Activated CD4-positive, alpha-beta memory T cell treated with anti-CD3 and anti-CD28 coated beads for 36 hours (primary cell): ENCODE data around the gene GANAB. TPM values are rescaled to one million over a fixed set of nuclear protein-coding genes. Genes with fewer than 3 reads are reported as not detected.
"Not testable (repeated sequence)": the region's sequence is repeated elsewhere in the genome, so short reads cannot be mapped to it uniquely, and the experiment has no call there.

Experiments
- CTCF ChIA-PET: fragments of 350-600 bp; sonication (Branson Sonifier 250); formaldehyde crosslinking; loops from one replicate; lab custom pipeline; 2021; ENCODE audit warnings: antibody characterized with exemption, inconsistent platforms; lab: Charles Lee
- POLR2A ChIA-PET: fragments of 350-600 bp; sonication (Branson Sonifier 250); formaldehyde crosslinking; loops from one replicate; lab custom pipeline; 2021; ENCODE audit warnings: antibody characterized with exemption; lab: Charles Lee
- DNase-seq: peaks from one replicate; pipeline ENCODE4 v3.0.0-alpha.2; 2020
- H3K27ac Mint-ChIP-seq: one replicate; pipeline ENCODE4 v1.8.0; 2021; ENCODE audit warnings: mixed read lengths
- H3K27me3 Mint-ChIP-seq: one replicate; pipeline ENCODE4 v1.8.0; 2021; ENCODE audit warnings: mixed read lengths
- H3K36me3 Mint-ChIP-seq: one replicate; pipeline ENCODE4 v1.8.0; 2021; ENCODE audit warnings: mixed read lengths
- H3K4me1 Mint-ChIP-seq: one replicate; pipeline ENCODE4 v1.8.0; 2021; ENCODE audit warnings: low read depth, mixed read lengths
- H3K4me3 Mint-ChIP-seq: one replicate; pipeline ENCODE4 v1.8.0; 2021; ENCODE audit warnings: mild to moderate bottlenecking, mixed read lengths
- H3K9me3 Mint-ChIP-seq: one replicate; pipeline ENCODE4 v1.8.0; 2021; ENCODE audit warnings: mixed read lengths
- intact Hi-C: fragments of 100-400 bp; cut with micrococcal nuclease; formaldehyde crosslinking; loops from one replicate; pipeline ENCODE4 v1.15.1; 2023
- total RNA-seq, 2 experiments: library from RNA; stranded (reverse); gene quantifications; one replicate each; pipeline ENCODE4 v1.2.3, GENCODE V29; 2021

Gene GANAB
- total RNA-seq = 100 to 1,000 TPM; 247 to 249 TPM

DNA sequence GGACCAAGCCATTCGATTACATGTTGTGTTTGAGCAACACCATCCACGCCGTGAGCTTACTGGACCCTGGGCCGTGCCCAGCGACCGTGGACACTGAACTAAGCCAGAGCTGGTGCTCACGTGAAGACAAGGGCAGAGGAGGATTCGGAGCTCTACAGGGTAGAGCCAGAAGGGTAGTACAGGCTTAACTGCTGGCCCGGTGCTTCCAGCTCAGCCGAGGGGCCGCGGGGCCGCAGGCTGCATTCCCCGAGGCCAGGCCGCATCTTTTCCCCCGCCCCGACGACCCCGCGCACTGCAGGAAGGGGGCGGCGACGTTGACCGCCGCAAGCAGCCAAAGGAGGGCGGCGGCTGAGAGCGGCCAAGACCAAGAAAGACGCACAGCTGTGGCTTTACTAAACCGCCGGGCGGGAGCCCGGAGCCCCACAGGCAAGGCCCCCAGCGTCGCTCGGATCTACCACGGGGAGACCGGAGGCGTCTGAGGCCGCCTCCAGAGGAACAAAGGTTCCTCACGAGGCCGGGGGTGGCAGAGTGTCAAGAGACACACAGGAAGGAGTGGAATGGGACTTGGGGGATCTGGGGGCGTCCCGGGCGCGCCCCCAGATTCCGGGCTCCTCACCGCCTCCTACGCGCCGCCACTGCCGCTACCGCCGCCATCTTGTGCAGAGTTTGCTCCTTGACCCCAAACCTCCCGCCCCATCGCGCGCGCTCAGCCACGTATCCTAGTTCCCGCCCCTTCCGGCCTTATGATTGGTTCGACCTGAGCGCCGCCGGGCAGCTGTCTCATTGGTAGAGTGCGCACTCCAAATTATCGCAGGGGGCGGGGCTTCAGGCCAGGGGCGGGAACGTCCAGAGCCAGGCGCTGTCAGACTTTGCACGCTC, at the start of gene GANAB:
Gene GANAB, minus strand, starts transcription at position 668 of the 879 bp plus-strand sequence. Its CDS starts 14 bp downstream, at position 654.
- ChIA-PET POLR2A (interaction anchor here (0.6 to 7.2 kb wide), 18 partner anchors 9 to 210 kb away, joined by 3 to 68 read pairs (median 5); partner anchors contain the start of genes B3GAT3, C11orf98, CSKMT and EML3), CTCF (interaction anchor here (0.6 to 1.7 kb wide), 7 partner anchors 23 to 221 kb away, joined by 3 to 5 read pairs (median 3); partner anchors contain the start of genes HNRNPUL2 and STX5)
- DNase-seq = peak; percentile 100
- Mint-ChIP-seq H3K27ac (peak within 1 kb of the TSS; percentile 94), H3K36me3 (peaks cover 21% of the 10 kb centered on the region), H3K4me1 (peaks cover 30% of the 10 kb centered on the region), H3K27me3 (no peaks in the 10 kb centered on the region), H3K9me3 (no peaks in the 10 kb centered on the region), H3K4me3 (peak within 1 kb of the TSS; percentile 94)
- intact Hi-C loops = loop anchor here (1.0 to 2.0 kb wide), 3 partner anchors 24 to 55 kb away; partner anchors contain the start of genes EML3, ROM1 and TUT1

- Mint-ChIP-seq H3K27me3 (no peaks in the 10 kb centered on the region), H3K4me3 (no peak overlapping the region), H3K36me3 (peaks cover 20% of the 10 kb centered on the region), H3K27ac (no peak overlapping the region), H3K9me3 (no peaks in the 10 kb centered on the region), H3K4me1 (peaks cover 5% of the 10 kb centered on the region)
- ChIA-PET CTCF (interaction anchor here (0.5 to 2.7 kb wide), 40 partner anchors 8 to 313 kb away, joined by 3 to 32 read pairs (median 4); partner anchors contain the start of genes C11orf98, CSKMT, EEF1G and HNRNPUL2), POLR2A (interaction anchor here (1.5 kb wide), 1 partner anchor 103 kb away, joined by 4 read pairs; the partner anchor contains the start of gene TUT1)
- peak; percentile 81 for DNase-seq
- intact Hi-C loops = loop anchor here (1.0 to 5.0 kb wide), 3 partner anchors 82 to 314 kb away; partner anchors contain the start of genes EML3 and ROM1
These were observed 48.2 kb upstream of the GANAB start for GRCh38 chr11:62694455-62695167.

DNA sequence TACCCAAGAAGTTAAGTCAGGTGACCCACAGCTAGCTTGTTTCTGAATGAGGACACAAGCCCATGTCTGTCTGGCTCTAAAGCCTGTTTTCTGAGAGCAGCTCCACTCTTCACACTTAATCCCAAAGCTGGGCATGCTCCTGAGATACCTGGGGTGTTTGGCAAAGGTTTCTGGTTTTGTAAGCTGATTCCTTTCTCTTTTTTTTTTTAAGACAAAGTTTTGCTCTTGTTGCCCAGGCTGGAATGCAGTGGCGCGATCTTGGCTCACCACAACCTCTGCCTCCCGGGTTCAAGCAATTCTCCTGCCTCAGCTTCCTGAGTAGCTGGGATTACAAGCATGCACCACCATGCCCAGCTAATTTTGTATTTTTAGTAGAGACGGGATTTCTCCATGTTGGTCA, 47.2 kb upstream of the GANAB start:
- H3K36me3 Mint-ChIP-seq = peaks cover 22% of the 10 kb centered on the region
- DNase-seq, H3K27ac Mint-ChIP-seq, H3K27me3 Mint-ChIP-seq, H3K9me3 Mint-ChIP-seq, H3K4me3 Mint-ChIP-seq, H3K4me1 Mint-ChIP-seq: not testable (repeated sequence)
- ChIA-PET CTCF (interaction anchor here (0.7 to 2.7 kb wide), 27 partner anchors 9 to 299 kb away, joined by 3 to 32 read pairs (median 5); partner anchors contain the start of genes C11orf98, CSKMT, EEF1G and HNRNPUL2), POLR2A (interaction anchor here (1.1 kb wide), 2 partner anchors 16 to 22 kb away, joined by 3 read pairs; partner anchors contain the start of genes LBHD1 and UQCC3)
- intact Hi-C loops = loop anchor here (1.0 to 5.0 kb wide), 3 partner anchors 81 to 313 kb away; partner anchors contain the start of genes EML3 and ROM1

GRCh38 chr11:62689421-62690183, 43.2 kb upstream of the GANAB start, which contains the start of gene LRRN4CL:
Gene LRRN4CL (minus strand): TSS chr11:62689530. CDS start chr11:62688508, 1,022 bp downstream.
- Mint-ChIP-seq H3K27ac (no peak within 1 kb of the TSS), H3K9me3 (no peaks in the 10 kb centered on the region), H3K4me3 (no peak within 1 kb of the TSS), H3K36me3 (peaks cover 21% of the 10 kb centered on the region), H3K27me3 (peaks cover 8% of the 10 kb centered on the region), H3K4me1 (peaks cover under 1% of the 10 kb centered on the region)
- intact Hi-C loops = loop anchor here (5.0 kb wide), 1 partner anchor 77 kb away; the partner anchor contains the start of genes EML3 and ROM1
- POLR2A ChIA-PET = interaction anchor here (0.6 to 1.2 kb wide), 3 partner anchors 16 to 97 kb away, joined by 3 to 4 read pairs (median 3); no protein-coding TSS in a partner anchor
- CTCF ChIA-PET = interaction anchor here (1.0 to 1.7 kb wide), 4 partner anchors 9 to 265 kb away, joined by 3 to 5 read pairs (median 4); partner anchors contain the start of gene ZBTB3
- no peak for DNase-seq

- H3K9me3 Mint-ChIP-seq = no peaks in the 10 kb centered on the region
- ChIA-PET POLR2A (no interaction called here), CTCF (no interaction called here)
- no peak overlapping the region for H3K4me3 Mint-ChIP-seq
- DNase-seq = no peak
- peaks cover 8% of the 10 kb centered on the region for H3K27me3 Mint-ChIP-seq
- H3K36me3 Mint-ChIP-seq = peaks cover 18% of the 10 kb centered on the region
- no peak overlapping the region for H3K27ac Mint-ChIP-seq
- intact Hi-C loops = no loop called here
- H3K4me1 Mint-ChIP-seq = no peaks in the 10 kb centered on the region
These were observed 42.1 kb upstream of the GANAB start for GRCh38 chr11:62688491-62688890.

DNA sequence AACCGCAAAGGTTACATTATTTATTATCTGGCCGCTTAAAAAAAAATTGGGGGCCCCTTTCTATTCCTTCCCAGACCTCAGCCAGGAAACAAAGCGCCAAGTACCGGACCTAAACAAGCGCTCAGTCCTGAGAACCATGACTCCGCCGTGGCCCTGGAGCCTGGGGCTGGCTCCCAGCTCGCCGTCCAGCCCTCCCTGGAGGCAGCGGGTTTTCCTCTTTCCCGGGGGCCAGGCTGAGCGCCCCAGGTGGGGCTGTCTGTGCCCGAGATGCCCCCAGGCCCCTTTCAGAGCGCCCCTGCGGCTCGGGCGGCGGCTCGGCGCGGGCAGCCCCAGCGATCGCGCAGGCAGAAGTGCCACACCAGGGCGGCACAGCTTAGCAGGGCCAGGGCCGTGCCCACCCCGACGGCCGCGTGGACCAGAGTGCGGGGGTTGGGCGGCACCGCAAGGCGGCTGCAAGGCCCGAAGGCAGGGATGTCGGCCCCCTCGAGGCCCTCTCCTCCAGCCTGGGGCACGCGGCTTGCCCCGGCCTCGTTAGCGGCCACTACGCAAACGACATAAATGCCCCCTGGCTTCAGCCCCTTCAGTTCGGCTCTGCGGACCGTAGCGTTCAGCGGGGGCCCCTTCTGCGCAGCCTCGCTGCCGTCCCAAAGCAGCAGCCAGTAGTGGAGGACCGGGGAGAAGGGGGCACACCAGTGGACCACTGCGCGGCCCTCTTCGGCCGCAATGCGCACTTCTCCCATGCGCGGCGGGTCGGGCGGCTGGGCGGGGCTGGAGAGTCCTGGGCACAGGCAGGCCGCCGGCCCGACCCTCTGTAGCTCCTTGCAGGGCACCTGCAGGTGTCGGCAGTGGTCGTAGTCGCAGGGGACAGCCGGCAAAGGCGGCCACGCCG, 41.3 kb upstream of the GANAB start:
- no peaks in the 10 kb centered on the region for H3K9me3 Mint-ChIP-seq
- H3K27me3 Mint-ChIP-seq = peaks cover 8% of the 10 kb centered on the region
- intact Hi-C loops = no loop called here
- H3K27ac Mint-ChIP-seq = no peak overlapping the region
- ChIA-PET POLR2A (no interaction called here), CTCF (no interaction called here)
- DNase-seq = no peak
- H3K4me3 Mint-ChIP-seq = no peak overlapping the region
- H3K4me1 Mint-ChIP-seq = no peaks in the 10 kb centered on the region
- H3K36me3 Mint-ChIP-seq = peaks cover 15% of the 10 kb centered on the region

GRCh38 chr11:62682518-62682917, 36.1 kb upstream of the GANAB start:
- peaks cover 19% of the 10 kb centered on the region for H3K4me1 Mint-ChIP-seq
- DNase-seq = no peak
- no peak overlapping the region for H3K4me3 Mint-ChIP-seq
- POLR2A ChIA-PET = no interaction called here
- peaks cover 4% of the 10 kb centered on the region for H3K36me3 Mint-ChIP-seq
- intact Hi-C loops = no loop called here
- no peaks in the 10 kb centered on the region for H3K9me3 Mint-ChIP-seq
- no peak overlapping the region for H3K27ac Mint-ChIP-seq
- peaks cover 3% of the 10 kb centered on the region for H3K27me3 Mint-ChIP-seq
- CTCF ChIA-PET = interaction anchor here (3.2 kb wide), 1 partner anchor 12 kb away, joined by 32 read pairs; no protein-coding TSS in a partner anchor

DNA sequence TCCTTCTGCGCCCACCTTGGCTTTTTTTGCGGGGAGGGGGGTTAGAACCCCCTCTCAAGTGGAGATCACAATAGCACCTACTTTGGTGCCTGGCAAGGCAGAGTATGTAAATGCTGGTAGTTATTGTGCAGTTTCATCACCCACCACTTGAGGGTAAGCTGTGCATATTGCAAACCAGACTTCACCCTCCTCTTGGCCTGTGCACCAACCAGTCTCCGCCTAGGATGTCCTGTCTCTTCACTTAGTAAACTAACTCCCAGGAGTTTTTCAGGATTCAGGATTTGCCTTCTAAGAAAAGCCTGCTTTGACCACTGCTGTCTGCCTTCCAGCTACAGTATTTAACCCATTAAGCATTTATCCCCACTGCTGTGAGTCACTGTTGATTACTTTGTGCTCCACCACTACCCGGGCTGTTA, 34.4 kb upstream of the GANAB start:
- CTCF ChIA-PET = interaction anchor here (0.7 to 3.4 kb wide), 16 partner anchors 9 to 710 kb away, joined by 3 to 32 read pairs (median 4); partner anchors contain the start of genes C11orf98, CSKMT, LRRN4CL and POLR2G
- Mint-ChIP-seq H3K4me1 (peaks cover 31% of the 10 kb centered on the region), H3K36me3 (peaks cover 14% of the 10 kb centered on the region), H3K27me3 (no peaks in the 10 kb centered on the region), H3K9me3 (no peaks in the 10 kb centered on the region), H3K27ac (peak overlapping the region; percentile 60), H3K4me3 (no peak overlapping the region)
- DNase-seq = peak; percentile 57
- POLR2A ChIA-PET = interaction anchor here (0.6 to 2.2 kb wide), 8 partner anchors 9 to 196 kb away, joined by 3 to 11 read pairs (median 4); partner anchors contain the start of genes HNRNPUL2, INTS5, LBHD1 and TTC9C
- intact Hi-C loops = loop anchor here (1.0 kb wide), 1 partner anchor 88 kb away; no protein-coding TSS in a partner anchor

DNA sequence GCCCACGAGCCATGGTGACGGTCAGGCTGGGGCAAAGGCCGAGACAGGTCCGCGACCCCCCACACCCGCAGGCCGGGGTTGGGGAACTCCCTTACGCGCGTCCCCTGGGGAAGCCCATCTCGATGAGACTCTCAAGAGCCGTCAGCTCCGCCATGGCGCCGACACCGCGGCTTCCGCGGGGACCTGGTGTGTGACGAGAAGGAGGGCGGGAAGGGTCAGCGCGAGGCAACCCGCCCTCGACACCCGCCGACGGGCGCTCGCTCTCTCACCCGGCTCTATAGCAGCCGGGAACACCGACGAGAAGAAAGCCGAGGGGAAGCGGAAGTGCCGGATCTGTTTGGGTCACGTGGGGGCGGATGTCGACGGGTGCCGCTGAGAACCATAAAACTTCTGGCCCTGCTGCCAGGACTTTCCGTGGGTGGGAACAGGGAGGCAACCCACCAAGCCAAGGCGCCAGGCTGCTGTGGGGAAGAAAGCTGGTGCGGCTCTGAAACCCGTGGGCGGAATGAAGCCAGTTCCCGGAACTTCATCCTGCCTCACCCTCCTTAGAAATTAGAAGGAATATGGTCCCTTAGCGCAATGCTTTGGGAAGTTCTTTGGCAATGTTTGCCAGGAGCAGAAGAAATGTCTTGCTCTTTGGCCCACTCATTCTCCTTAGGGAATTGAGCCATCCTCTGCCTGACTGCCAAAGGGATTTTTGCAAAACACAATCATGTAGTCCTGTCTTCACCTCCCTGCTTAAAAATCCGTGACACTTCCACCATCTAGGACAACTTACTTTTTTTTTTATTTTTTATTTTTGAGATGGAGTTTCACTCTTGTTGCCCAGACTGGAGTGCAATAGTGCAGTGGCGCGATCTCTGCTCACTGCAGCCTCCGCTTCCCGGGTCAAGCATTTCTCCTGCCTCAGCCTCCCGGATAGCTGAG, 32.6 kb upstream of the GANAB start, which contains the start of gene UBXN1:
Gene UBXN1, minus strand, starts transcription at position 304 of the 927 bp plus-strand sequence. Its CDS starts 150 bp downstream, at position 154.
- H3K27me3 Mint-ChIP-seq = no peaks in the 10 kb centered on the region
- DNase-seq = peak; percentile 94
- intact Hi-C loops = loop anchor here (1.0 to 10.0 kb wide), 2 partner anchors 8 to 254 kb away; partner anchors contain the start of gene UQCC3
- CTCF ChIA-PET = interaction anchor here (1.0 to 3.4 kb wide), 6 partner anchors 14 to 255 kb away, joined by 3 to 32 read pairs (median 14); partner anchors contain the start of genes C11orf98, CSKMT, TMEM179B and TUT1
- H3K27ac Mint-ChIP-seq = peak within 1 kb of the TSS; percentile 90
- peak within 1 kb of the TSS; percentile 86 for H3K4me3 Mint-ChIP-seq
- H3K4me1 Mint-ChIP-seq = peaks cover 35% of the 10 kb centered on the region
- no peaks in the 10 kb centered on the region for H3K9me3 Mint-ChIP-seq
- POLR2A ChIA-PET = interaction anchor here (0.6 to 1.4 kb wide), 2 partner anchors 14 to 181 kb away, joined by 3 to 14 read pairs; partner anchors contain the start of genes C11orf98 and CSKMT
- peaks cover 18% of the 10 kb centered on the region for H3K36me3 Mint-ChIP-seq
